ENCODE data around the gene B3GALT4.

- TF ChIP-seq CTCF (IDR thresholded peaks at IDR 0.05) (no peak), EZH2 (IDR thresholded peaks at IDR 0.05; ENCODE audit: borderline replicate concordance, insufficient read depth, low read depth, low read length, poor library complexity, severe bottlenecking) (no peak)
Measured at GRCh38 chr6:33279257-33279695, 2.4 kb downstream of the B3GALT4 start.

All from B cell (primary cell).